OCI-LY1 (cell line): ENCODE results near the gene XPR1.

Experiments
- CTCF ChIP-seq: fragments of 200-600 bp; sonication (generic), shearing (Covaris generic); IDR thresholded peaks from 2 replicates; pipeline ENCODE4 v1.5.1; 2017; ENCODE audit warnings: mild to moderate bottlenecking, antibody characterized with exemption, low read length, moderate library complexity, mixed read lengths
- EZH2 ChIP-seq: fragments of 200-600 bp; sonication (generic), shearing (Covaris generic); IDR thresholded peaks from 2 replicates; pipeline ENCODE4 v1.8.0; 2017; ENCODE audit warnings: borderline replicate concordance, mixed run types, mild to moderate bottlenecking, antibody characterized with exemption, low read length, moderate library complexity, mixed read lengths

DNA sequence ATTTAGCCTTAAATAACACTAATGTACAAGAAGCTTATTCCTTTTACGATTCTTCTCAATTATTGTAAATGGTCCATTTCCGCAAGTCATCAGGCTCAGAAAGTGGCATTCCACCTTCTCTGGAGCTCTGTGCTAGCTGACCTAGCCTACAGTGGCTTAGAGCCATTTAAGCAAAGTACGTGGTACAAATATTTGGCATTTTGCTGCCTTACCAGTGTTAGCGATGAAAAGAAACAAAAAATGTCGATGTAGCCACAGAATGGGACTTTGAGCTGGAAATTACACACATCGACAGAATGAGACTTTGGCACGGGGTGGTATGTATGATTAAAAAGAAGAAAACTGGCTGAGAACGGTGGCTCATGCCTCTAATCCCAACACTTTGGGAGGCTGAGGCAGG lies 47.0 kb upstream of the XPR1 start:
- TF ChIP-seq CTCF (no peak), EZH2 (no peak)
